AG09319 (cell line): ENCODE data around the gene SAFB2.

ENCODE experiments used
- DNase-seq: peaks from one replicate; pipeline ENCODE4 v3.0.0-alpha.2; 2010; ENCODE audit warnings: low read depth; ENCODE audit errors: extremely low read depth
- CTCF ChIP-seq: IDR thresholded peaks from 2 replicates; pipeline ENCODE4 v1.5.1; 2011; ENCODE audit warnings: low read depth, mild to moderate bottlenecking, inconsistent platforms, low read length, moderate library complexity

Gene SAFB2

DNA sequence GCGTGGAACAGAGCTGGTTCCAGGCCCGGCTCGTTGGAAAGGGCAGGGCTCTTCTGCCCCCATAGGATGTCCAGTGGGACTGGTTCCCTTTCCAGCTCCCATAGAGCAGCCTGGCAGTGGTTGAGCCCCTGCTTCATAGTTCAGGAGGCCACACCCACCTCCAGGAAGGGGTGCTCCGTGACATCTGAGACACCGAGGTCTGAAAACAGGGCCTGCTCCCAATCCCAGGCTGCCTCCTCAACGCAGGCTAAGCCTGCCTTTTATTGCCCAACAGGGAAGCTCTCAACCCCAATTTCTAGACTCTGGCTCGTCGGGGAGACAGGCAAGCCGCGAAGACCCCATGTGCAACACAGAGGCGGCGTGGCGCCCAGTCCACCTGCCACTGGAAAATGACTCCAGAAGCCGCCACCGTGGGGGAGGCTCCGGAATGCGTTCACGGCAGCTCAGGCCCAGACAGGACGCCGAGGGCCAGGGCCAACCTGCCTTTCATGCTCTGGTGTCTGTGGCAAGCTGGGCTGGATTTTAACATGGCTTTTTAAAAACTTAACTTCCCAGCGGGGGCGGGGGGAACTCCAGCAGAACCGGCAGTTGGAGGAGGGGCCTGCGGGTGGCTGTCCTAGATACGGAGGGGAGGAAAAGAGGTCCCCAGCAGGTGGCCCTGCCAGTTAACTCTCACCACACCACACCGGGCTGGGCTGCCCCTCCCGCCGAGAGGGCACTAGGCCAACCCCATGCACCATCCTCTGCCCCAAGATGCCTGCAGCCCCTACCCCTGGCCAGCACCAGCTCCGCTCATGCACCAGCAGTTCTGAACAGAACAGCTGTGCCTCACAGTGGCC lies 36.9 kb downstream of the SAFB2 start:
- no peak for TF ChIP-seq CTCF
- DNase-seq, result no peak

DNA sequence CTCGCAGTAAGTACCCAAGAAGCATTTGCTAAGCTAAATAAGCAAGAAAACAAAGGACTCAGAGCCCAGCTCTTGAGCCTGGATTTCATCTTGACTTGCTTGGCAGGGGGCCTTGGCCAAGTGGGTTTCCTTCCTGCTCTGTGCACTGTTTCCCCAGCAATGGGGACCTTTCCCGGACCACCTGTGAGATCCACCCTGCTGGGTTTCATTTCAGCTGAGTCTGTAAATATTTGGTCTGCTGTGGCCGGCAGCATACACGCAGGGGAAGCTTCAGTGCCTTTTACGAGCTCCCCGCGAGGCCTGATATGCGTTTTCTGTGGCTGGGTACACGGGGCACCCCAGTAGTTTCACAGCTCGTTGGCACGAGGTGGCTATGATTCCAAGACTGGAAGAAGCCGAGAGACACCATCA lies 42.4 kb downstream of the SAFB2 start:
- DNase-seq, result no peak
- TF ChIP-seq CTCF, result no peak

GRCh38 chr19:5579697-5580096 lies 42.9 kb downstream of the SAFB2 start:
- DNase-seq, result no peak
- TF ChIP-seq CTCF, result no peak

GRCh38 chr19:5579286-5579685 lies 43.3 kb downstream of the SAFB2 start:
- no peak for TF ChIP-seq CTCF
- DNase-seq, result no peak

DNA sequence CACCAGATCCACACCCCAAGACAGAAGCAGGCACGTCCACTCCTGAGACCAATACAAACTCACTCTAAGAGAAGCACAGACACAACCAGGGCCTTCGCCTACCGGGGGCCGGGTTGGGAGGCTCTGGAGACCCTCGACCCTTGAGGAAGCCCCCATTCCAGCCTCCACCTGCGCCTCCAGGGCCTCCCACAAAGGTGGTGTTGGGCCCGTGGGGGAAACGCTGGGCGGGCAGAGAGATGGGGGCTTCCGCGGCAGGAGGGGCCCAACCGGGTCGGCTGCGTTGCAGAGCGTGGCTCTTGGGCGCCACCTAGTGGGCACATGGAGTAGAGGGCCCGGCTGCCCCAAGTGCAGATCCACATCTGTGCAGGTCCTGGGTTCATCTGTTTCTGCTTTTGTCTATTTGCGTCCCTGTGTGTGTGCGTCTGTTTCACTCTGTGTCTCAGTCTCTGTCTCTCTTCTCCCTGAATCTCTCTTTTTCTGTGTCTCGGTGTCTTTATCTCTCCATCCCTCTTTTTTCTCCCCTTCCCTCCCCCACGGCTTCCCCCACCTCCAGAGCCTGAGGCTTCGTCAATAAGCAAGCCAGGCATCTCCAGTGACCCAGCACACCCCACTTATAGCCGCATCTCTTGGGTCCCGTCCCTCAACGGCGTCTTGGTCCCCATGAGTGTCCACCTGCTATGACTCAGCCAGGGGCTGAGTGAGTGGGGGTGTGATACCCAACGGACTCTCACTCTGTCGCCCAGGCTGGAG lies 44.3 kb downstream of the SAFB2 start:
- peak; percentile 10 for DNase-seq
- TF ChIP-seq CTCF, result peak; percentile 94

DNA sequence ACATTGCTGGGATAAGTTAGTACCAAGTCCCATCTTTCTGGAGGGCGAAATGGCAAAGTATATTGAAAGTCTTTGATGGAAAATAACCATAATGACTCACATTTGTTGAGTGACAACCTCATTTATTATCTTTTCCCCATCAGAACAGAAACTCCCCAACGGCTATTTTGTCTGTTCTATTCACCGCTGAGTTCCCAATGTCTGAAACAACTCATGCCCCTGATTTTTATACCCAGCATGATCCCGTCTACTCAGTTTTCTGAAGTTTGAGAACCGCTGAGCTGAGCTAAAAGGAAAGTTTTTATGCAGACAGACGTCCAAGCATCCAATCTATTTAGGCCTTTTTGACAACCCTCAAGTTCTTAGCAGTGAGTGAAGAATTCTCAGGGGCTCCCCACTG lies 47.0 kb downstream of the SAFB2 start:
- no peak for TF ChIP-seq CTCF
- DNase-seq, result no peak

- DNase-seq, result no peak
These were observed 49.9 kb downstream of the SAFB2 start for GRCh38 chr19:5572556-5573286.

More at GRCh38 chr19:5572556-5573286, 49.9 kb downstream of the SAFB2 start:
- no peak for TF ChIP-seq CTCF
